Epidermal melanocyte (primary cell): ENCODE data around the gene ADAM17.
"Not testable (repeated sequence)": the region's sequence is repeated elsewhere in the genome, so short reads cannot be mapped to it uniquely, and the experiment has no call there.

Experiments used
- DNase-seq: peaks from one replicate; pipeline ENCODE4 v3.0.0; 2011; ENCODE audit warnings: low spot score; ENCODE audit not compliant: insufficient read length

The ADAM17 gene

GRCh38 chr2:9565436-9566153 lies 10.0 kb upstream of the ADAM17 start:
- DNase-seq: peak; percentile 67

DNA sequence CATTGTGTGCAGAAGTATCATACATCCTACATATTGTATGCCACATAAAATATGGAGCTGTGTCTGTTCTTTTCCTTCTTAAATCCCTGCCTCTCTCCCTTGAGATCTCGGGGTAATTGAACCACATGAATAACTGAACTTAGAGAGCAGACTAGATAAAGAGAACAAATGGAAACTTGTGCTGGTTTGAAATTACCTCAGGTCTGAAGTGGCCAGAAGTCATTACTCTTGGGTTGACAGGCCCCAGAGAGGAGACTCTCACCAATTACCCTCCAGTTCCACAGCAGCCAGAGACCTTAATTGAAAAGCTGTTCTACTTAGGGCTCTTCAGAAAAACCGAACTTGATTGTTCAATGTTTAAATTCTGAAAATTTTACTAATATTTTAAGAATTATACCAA lies 5.0 kb upstream of the ADAM17 start:
- no peak for DNase-seq

DNA sequence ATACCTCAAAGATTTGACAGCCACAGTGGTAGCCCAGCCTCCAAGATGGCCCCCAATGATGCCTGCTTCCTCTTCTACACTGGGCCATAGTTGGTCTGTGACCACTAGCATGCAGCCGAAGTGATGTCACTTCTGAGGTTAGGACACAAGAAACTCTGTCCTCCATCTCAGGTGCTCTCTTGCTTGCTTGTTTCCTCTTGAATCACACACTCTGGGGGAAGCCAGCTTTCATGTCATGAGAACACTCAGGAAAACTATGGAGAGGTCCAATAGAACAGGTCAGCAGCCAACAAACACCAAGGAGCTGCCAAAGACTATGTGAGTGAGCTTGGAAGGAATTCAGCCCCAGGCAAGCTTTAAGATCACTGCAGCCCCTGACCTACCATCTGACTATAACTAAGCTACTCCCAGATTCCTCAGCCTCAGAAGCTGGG lies 3.3 kb upstream of the ADAM17 start:
- DNase-seq: no peak

GRCh38 chr2:9556121-9556743 lies 602 bp upstream of the ADAM17 start:
- DNase-seq: no peak

GRCh38 chr2:9554921-9555296 lies 721 bp downstream of the ADAM17 start:
- no peak for DNase-seq

GRCh38 chr2:9552219-9553178 lies 3.1 kb downstream of the ADAM17 start:
- no peak for DNase-seq

DNA sequence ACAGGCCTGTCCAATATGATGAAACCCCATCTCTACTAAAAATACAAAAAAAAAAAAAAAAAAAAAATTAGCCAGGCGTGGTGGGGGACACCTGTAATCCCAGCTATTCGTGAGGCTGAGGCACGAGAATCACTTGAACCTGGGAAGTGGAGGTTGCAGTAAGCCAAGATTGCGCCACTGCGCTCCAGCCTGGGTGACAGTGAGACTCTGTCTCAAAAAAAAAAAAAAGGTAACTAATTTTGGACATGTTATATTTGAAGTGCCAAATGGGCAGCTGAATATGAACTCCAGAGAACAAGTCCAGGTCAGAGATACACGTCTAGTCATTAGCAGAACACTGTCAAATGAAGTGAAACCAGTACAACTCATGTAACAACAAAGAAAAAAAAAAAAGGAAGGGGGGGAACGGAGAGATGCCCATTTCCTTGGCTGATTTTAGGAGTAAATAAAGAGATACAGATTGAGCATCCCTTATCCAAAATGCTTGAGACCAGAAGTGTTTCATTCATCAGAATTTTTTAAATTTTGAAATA lies 4.7 kb downstream of the ADAM17 start:
- DNase-seq: not testable (repeated sequence)

DNA sequence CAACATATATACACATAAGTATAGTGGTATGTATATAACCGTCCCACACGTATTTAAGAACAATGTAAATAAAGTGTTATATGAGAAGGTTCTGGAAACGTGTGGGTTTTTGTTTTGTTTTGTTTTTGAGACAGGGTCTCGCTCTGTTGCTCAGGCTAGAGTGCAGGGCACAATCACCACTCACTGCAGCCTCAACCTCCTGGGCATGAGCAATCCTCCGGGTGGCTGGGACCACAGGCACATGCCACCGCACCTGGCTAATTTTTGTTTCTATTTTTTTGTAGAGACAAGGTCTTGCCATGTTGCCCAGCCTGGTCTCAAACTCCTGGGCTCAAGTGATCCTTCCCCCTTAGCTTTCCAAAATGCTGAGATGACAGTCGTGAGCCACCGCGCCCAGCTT lies 6.2 kb downstream of the ADAM17 start:
- DNase-seq: no peak

- no peak for DNase-seq
These were observed 7.1 kb downstream of the ADAM17 start for GRCh38 chr2:9548506-9548905.

DNA sequence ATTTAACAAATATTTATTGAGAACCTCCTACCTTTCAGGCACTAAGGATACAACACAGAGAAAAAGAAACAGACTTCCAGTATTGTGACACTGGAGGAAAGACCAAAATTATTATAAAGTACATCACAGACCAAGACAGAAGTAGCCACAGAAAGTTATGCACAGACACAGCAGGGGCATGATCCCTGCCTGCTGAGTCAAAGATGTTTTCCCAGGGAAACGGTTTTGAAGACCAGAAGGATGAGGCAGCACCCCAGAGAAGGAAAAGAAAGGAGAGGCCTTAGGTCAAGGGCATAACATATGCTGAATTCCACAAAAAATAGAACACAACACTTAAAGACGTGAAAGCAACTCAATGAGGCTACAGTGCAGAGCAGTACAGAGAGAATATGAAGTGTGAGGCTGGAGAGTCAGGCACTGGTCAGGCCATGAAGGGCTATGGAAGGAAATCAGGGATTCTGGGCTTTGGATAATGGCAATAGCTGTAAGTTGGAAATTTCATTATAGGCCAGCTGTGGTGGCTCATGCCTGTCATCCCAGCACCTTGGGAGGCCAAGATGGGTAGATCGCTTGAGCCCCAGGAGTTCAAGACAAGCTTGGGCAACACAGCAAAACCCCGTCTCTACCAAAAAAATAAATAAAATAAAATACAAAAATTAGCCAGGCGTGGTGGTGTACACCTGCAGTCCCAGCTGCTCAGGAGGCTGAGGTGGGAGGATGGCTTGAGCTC lies 8.2 kb downstream of the ADAM17 start:
- no peak for DNase-seq

- no peak for DNase-seq
These were observed 10.1 kb downstream of the ADAM17 start for GRCh38 chr2:9545502-9545901.

DNA sequence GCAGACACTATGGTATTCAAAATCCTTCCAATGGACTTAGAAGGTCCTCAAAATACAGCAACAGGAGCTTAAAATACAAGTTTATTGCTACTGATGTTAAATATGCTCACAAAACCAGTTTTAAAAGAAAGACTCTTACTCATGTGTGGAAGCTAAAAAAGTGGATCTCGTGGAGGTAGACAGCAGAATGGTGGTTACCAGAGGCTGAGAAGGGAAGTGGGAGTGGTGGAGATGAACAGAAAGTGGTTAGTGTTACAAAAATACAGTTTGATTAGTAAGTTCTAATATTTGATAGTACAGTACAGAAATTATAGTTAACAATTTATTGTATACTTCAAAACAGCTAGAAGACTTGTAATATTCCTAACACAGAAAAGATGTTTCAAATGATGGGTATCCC lies 12.1 kb downstream of the ADAM17 start:
- DNase-seq: no peak

DNA sequence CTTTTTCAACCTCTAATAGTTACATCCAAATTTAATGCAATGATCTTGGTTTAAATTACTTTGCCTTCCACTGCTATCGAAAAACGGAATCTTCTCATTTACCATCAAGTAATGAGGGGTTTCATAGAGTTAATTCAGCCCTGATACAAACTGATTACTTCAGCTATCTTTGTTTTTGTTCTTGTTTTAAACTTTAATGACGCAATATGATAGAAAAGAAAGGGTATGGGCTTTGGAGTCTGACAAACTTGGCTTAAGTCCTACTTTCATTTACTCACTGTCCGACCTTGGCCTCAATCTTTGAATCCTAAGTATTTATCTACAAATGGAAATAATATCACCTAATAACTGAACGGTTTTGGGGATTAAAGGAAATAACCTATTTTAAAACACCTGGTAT lies 16.1 kb downstream of the ADAM17 start:
- DNase-seq: no peak

GRCh38 chr2:9538000-9538507 lies 17.6 kb downstream of the ADAM17 start:
- DNase-seq: peak; percentile 67

GRCh38 chr2:9536504-9536903 lies 19.1 kb downstream of the ADAM17 start:
- DNase-seq: no peak

DNA sequence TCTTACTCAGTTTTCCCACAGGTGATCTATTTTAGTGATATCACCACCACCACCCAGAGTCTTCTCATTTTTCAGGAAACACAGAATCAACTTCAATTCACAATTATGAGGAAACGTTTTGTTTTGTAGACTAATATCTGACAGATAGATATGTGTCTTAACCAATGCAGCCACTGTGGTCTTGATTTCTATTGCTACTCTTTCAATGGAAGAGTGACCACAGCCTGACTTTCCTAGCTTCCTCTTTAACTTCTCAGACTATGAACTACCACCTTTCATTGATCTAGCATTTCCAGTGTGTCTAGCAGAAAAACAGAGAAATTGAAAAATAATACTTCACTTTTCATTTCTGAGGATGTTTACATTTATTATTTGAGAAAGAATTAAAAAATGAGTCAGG lies 20.5 kb downstream of the ADAM17 start:
- DNase-seq: no peak

GRCh38 chr2:9533663-9534062 lies 22.0 kb downstream of the ADAM17 start:
- DNase-seq: no peak

DNA sequence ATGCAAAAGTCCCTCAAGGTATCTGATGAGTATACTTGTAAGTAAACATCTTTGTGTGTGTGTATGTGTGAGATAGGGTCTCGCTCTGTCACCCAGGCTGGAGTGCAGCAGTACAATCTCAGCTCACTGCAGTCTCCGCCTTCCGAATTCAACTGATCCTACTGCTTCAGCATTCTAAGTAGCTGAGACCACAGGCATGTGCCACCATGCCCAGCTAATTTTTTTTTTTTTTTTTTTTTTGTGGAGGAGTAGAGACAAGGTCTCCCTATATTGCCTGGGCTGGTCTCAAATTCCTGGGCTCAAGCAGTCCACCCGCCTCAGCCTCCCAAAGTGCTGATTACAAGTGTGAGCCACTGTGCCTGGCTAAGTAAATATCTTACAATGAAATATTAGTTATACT lies 23.2 kb downstream of the ADAM17 start:
- no peak for DNase-seq

DNA sequence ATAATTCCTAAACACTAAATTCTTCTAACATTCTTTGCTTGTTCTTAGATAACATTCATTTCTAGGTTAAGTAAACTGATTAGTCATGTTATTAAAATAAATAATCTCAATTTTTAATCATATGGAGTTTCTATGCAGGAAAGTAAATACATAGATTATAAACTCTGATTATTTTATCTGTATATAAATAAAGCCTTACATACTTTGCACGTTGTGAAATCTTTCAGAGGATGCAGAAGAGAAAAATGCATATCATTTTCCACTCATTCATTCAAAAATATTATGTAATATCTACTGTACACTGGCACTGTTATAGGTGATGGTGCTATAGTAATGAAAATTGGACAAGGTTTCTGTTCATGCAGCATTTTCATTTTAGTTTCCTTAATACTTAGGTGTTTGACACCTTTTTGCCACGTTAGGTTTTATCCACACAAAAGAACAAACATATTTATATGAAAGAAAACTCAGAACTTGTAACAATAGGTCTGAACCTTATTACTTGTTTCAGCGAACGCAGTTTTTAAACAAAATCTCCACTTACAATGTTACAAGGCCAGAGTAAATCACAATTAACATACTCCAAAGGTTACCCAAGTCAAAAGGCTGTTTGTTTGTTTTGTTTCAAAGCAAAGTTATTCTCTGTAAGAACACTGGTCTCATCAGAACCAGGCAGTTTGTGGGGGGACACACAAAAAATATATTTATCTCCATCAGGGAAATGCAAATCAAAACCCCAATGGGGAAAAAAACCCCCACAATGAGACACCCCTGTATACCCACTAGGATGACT lies 27.4 kb downstream of the ADAM17 start:
- DNase-seq: no peak

GRCh38 chr2:9525266-9525665 lies 30.4 kb downstream of the ADAM17 start:
- DNase-seq: no peak
